Psoas muscle (tissue), 8 donors: ENCODE results near the gene PDZD8. TPM values are rescaled to one million over a fixed set of nuclear protein-coding genes. Genes with fewer than 3 reads are reported as not detected.

Experiments
- ATAC-seq, 4 donors: fragments of 200-7000 bp; cut with Tn5 transposase; one replicate each; pipeline ENCODE4 v1.9.1; 2020; ENCODE audit warnings: moderate library complexity in 3 of 4, mild to moderate bottlenecking in 2 of 4
- DNase-seq, 2 donors: peaks; one replicate each; pipeline ENCODE4 v3.0.0-alpha.2; 2020
- H3K27ac ChIP-seq: fragments of 200-600 bp; one replicate; pipeline ENCODE4 v1.8.0; 2022
- H3K27me3 ChIP-seq, 3 donors: fragments of 200-600 bp in 1 of 3; one replicate each; pipeline versions ENCODE4 v1.6.1 to v1.8.0; 2013 to 2022; ENCODE audit warnings: low read length in 2 of 3, mild to moderate bottlenecking in 2 of 3, moderate library complexity in 1 of 3; ENCODE audit not compliant: insufficient read depth in 3 of 3
- H3K36me3 ChIP-seq, 2 donors: fragments of 200-600 bp in 1 of 2; one replicate each; pipeline versions ENCODE4 v1.6.1 to v1.8.0; 2013 to 2022; ENCODE audit warnings: low read depth in 1 of 2, mild to moderate bottlenecking in 1 of 2, moderate library complexity in 1 of 2; ENCODE audit not compliant: insufficient read depth in 1 of 2
- H3K4me1 ChIP-seq: fragments of 200-600 bp; one replicate; pipeline ENCODE4 v1.8.0; 2022
- H3K4me3 ChIP-seq: fragments of 200-600 bp; one replicate; pipeline ENCODE4 v1.8.0; 2022; ENCODE audit warnings: mild to moderate bottlenecking
- H3K9me3 ChIP-seq: fragments of 200-600 bp; one replicate; pipeline ENCODE4 v1.8.0; 2022
- WGBS, 3 donors: extraction: QIAGEN DNeasy Blood & Tissue Kit; methylation state at CpG; one replicate each; pipeline versions ENCODE4 v1.1.6 to v1.1.7; 2013; 5-methylcytosine and 5-hydroxymethylcytosine counted together
- intact Hi-C, 2 donors: fragments of 100-400 bp; cut with DNase I; formaldehyde crosslinking; loops; one replicate each; pipeline versions ENCODE4 v1.11.0 to v1.14.2; 2022
- polyA plus RNA-seq, 3 donors: library from polyadenylated mRNA; stranded (reverse); fragments of 200-250 nt; gene quantifications; one replicate each; pipeline ENCODE4 v1.2.3, GENCODE V29; 2013
- total RNA-seq, 4 donors: library from RNA; stranded (reverse); fragmentation: NEBNext Ultra II Directional in 2 of 4; extraction: Animal tissue kit (Norgen Biotek cat#: 25700) in 2 of 4; gene quantifications; one replicate each; pipeline versions ENCODE4 v1.2.1 to v1.2.4, GENCODE V29; 2021 to 2023
- TF ChIP-seq, protein P1 (sequence below): fragments of 200-600 bp; IDR thresholded peaks from one replicate; pipeline ENCODE4 v1.8.0; 2022; ENCODE audit warnings: antibody characterized with exemption
- donor health status: healthy with polysubstance abuse.
- donor health status: DM: no; HTN: no; CAD: no; lungs with moderate emphysema.
- donor health status: Bipolar disorder and iron deficiency.
- donor health status: healthy.
- donor health status: DM: yes; HTN: yes; CAD: no.
- donor health status: DM: no; HTN: no; CAD: no.
- donor health status: DM: no; HTN: no; CAD: no.
- donor health status: DM: yes; HTN: yes; CAD: no.

PDZD8 gene
- total and polyA plus RNA-seq, 7 donors, result 3.3 to 20.3 (median 19.1) TPM

DNA sequence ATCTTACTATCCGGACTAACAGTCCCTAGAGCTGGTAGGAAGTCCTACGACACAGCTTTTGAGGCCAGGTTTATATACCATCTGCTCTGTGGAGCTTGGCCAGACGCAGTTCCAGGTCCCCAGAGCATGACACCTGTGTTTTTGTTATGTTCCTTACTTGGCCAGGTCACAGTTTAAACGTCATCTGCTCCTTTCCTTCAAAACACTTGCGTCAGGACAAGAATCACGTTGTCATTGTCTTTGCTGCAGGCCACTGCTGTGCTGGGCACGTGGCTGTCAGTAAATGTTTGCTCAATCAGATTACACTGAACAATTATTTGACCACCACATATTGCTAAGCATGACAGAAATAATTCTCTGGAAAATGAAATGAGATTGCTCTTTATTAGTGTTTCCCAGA, 110.5 kb downstream of the PDZD8 start:
- Histone ChIP-seq H3K27me3 (peaks cover 0 to 19% (median 0%) of the 10 kb centered on the region in 3 donors), H3K4me3 (no peak overlapping the region), H3K36me3 (no peaks in the 10 kb centered on the region), H3K4me1 (no peaks in the 10 kb centered on the region), H3K9me3 (no peaks in the 10 kb centered on the region), H3K27ac (no peak overlapping the region)
- ATAC-seq (no peak), DNase-seq (no peak)
- intact Hi-C loops, result no loop called here
- TF ChIP-seq, protein P1, sequence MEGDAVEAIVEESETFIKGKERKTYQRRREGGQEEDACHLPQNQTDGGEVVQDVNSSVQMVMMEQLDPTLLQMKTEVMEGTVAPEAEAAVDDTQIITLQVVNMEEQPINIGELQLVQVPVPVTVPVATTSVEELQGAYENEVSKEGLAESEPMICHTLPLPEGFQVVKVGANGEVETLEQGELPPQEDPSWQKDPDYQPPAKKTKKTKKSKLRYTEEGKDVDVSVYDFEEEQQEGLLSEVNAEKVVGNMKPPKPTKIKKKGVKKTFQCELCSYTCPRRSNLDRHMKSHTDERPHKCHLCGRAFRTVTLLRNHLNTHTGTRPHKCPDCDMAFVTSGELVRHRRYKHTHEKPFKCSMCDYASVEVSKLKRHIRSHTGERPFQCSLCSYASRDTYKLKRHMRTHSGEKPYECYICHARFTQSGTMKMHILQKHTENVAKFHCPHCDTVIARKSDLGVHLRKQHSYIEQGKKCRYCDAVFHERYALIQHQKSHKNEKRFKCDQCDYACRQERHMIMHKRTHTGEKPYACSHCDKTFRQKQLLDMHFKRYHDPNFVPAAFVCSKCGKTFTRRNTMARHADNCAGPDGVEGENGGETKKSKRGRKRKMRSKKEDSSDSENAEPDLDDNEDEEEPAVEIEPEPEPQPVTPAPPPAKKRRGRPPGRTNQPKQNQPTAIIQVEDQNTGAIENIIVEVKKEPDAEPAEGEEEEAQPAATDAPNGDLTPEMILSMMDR, result no peak
- 55 to 61% (median 55%) methylated on average over 7 of the region's 7 CpGs for WGBS, 3 donors

DNA sequence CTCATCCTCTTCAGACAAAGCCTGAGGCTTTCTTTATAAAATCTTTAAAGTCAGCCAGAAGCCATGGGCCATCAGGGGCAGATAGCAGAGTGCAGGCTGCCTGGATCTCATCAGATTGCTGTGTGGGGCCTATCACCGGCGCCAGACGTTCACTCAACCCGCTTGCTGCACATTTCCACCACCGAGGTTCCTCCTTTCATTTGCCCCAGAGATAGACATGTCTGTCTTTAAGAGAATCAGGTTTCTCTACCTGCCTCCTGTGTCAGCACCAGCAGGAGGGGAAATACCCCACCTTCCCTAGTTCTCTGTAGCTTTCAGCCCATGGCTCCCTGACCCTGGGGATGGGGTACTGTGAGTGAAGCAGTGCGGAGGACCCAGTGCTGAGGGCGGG, 112.3 kb downstream of the PDZD8 start:
- H3K4me3 ChIP-seq, result no peak overlapping the region
- no peak for DNase-seq
- intact Hi-C loops, result no loop called here
- H3K36me3 ChIP-seq, result no peaks in the 10 kb centered on the region
- peaks cover 0 to 27% (median 0%) of the 10 kb centered on the region in 3 donors for H3K27me3 ChIP-seq
- no peak for ATAC-seq
- 76 to 89% (median 87%) methylated on average over 7 of the region's 7 CpGs for WGBS, 3 donors
- TF ChIP-seq, protein P1, result no peak
- no peak overlapping the region for H3K27ac ChIP-seq
- no peaks in the 10 kb centered on the region for H3K9me3 ChIP-seq
- H3K4me1 ChIP-seq, result no peaks in the 10 kb centered on the region

DNA sequence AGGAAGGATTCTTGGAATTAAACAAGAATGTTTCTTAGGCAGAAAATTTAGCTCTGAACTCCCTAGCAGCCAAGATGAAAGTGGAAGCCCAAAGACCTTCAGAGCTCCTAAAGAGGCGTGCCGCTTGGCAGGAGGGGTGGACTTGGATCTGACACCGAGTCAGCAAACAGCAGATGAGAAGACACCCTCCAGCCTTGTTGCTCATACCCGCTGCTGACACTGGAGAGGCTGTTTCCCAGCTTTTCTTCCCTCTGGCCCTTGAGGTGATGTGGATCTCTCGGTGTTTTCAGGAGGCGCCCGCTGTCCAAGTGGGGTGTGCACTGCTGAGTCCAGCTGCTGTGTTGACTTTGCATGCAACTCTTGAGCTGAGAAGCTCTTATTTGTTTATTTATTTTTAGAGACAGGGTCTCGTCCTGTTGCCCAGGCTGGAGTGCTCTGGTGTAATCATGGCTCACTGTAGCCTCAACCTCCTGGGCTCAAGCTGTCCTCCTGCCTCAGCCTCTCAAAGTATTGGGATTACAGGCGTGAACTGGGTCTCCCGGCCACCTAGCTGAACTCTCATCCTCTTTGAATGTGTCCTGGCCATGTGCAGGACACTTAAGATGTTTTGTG, 112.8 kb downstream of the PDZD8 start:
- H3K27ac ChIP-seq, result no peak overlapping the region
- no peak for ATAC-seq
- H3K27me3 ChIP-seq, result peaks cover 0 to 27% (median 0%) of the 10 kb centered on the region in 3 donors
- WGBS, 3 donors, result 72 to 78% (median 76%) methylated on average over 10 of the region's 10 CpGs
- H3K4me3 ChIP-seq, result no peak overlapping the region
- no peaks in the 10 kb centered on the region for H3K9me3 ChIP-seq
- H3K4me1 ChIP-seq, result no peaks in the 10 kb centered on the region
- H3K36me3 ChIP-seq, result no peaks in the 10 kb centered on the region
- TF ChIP-seq, protein P1, result no peak
- intact Hi-C loops, result no loop called here
- DNase-seq, result no peak

DNA sequence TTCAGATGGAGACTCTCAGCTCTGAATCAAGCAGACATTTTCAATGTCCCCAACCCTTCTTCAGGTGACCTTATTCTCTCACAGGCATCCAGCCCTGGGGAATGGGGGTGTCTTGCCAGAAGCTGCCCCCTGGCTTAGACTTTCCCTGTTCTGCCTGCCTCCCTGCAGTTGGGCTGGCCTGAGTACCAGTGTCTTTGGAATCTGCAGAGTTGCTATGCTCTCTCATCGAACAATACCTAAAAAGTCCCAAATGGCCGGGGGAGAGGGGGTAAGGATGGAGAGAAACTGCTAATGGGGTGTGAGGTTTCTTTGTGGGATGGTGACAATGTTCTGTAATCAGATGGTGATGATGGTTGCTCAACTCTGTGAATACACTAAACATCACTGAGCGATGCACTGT, 113.7 kb downstream of the PDZD8 start:
- no peaks in the 10 kb centered on the region for H3K9me3 ChIP-seq
- no peak overlapping the region for H3K4me3 ChIP-seq
- H3K4me1 ChIP-seq, result no peaks in the 10 kb centered on the region
- WGBS, 3 donors, result 73 to 87% (median 83%) methylated on average over 3 of the region's 3 CpGs
- intact Hi-C loops, result no loop called here
- H3K27me3 ChIP-seq, result peaks cover 0 to 27% (median 0%) of the 10 kb centered on the region in 3 donors
- H3K36me3 ChIP-seq, result no peaks in the 10 kb centered on the region
- TF ChIP-seq, protein P1, result no peak
- no peak for ATAC-seq
- no peak for DNase-seq
- H3K27ac ChIP-seq, result no peak overlapping the region

DNA sequence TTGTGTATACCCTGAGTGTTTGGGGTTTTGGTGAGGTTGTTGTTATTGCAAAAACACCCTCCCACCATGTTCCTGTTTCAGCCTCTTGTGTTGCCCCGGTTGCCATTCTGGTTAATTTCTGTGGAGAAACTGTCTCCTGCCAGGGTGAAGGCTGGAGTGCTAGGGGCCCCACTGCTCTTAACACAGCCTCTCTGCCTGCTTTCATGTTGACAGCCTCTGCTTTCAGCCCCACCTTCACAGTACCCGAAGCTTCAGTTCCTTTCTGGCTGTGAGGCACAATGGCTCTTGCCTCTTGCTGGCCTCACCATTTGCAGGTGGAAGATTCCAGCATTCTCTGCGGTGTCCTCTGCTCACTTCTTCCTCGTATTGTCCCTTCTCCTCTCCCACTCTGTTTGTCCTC, 115.2 kb downstream of the PDZD8 start:
- Histone ChIP-seq H3K36me3 (no peaks in the 10 kb centered on the region), H3K4me1 (no peaks in the 10 kb centered on the region), H3K27me3 (peaks cover 0 to 27% (median 0%) of the 10 kb centered on the region in 3 donors), H3K4me3 (no peak overlapping the region), H3K9me3 (no peaks in the 10 kb centered on the region), H3K27ac (no peak overlapping the region)
- WGBS, 3 donors, result 33 to 52% (median 37%) methylated on average over 4 of the region's 4 CpGs
- DNase-seq (no peak), ATAC-seq (no peak)
- TF ChIP-seq, protein P1, result no peak
- intact Hi-C loops, result no loop called here
